K562 (cell line): ENCODE measurements around the gene KLK6. TPM values are rescaled to one million over a fixed set of nuclear protein-coding genes. Genes with fewer than 3 reads are reported as not detected.
A peak's percentile ranks its signal among the peaks of the same experiment; 100 is the strongest.

Experiments
- ADNP ChIP-seq: fragments of 200-800 bp; sonication (Bioruptor generic); IDR thresholded peaks from 2 replicates; pipeline ENCODE4 v1.6.1; 2016; ENCODE audit warnings: missing genetic modification characterization, missing compliant biosample characterization
- CREM ChIP-seq: IDR thresholded peaks from 2 replicates; pipeline ENCODE4 v1.6.1; 2014; ENCODE audit warnings: antibody characterized with exemption, low read depth
- HEY1 ChIP-seq: fragments of 250-450 bp; sonication (Bioruptor Pico); IDR thresholded peaks from 2 replicates; pipeline ENCODE4 v1.5.0; 2020; ENCODE audit warnings: mild to moderate bottlenecking, moderate library complexity, borderline replicate concordance
- MEF2D ChIP-seq: conservative IDR thresholded peaks from 2 replicates; pipeline ENCODE4 v1.6.1; 2016; ENCODE audit warnings: low read depth, missing genetic modification characterization, missing compliant biosample characterization
- PTTG1 ChIP-seq: fragments of 450-650 bp; IDR thresholded peaks from 2 replicates; pipeline ENCODE4 v1.6.1; 2016; ENCODE audit warnings: low read depth, mild to moderate bottlenecking, missing genetic modification characterization, missing compliant biosample characterization
- RBM22 ChIP-seq: fragments of 200-400 bp; formaldehyde crosslinking; IDR thresholded peaks from 2 replicates; pipeline ENCODE4 v1.6.1; 2018; ENCODE audit warnings: low read length, low read depth; ENCODE audit not compliant: poor library complexity, severe bottlenecking
- RCOR1 ChIP-seq, 2 experiments: IDR thresholded peaks; 2 replicates each; pipeline ENCODE4 v1.6.1; 2012; ENCODE audit warnings: low read depth in 2 of 2, low read length in 2 of 2, borderline replicate concordance in 1 of 2, improper control_type of control experiment in 1 of 2
- SNAPC5 ChIP-seq: fragments of 250-450 bp; sonication (Bioruptor Pico); IDR thresholded peaks from 2 replicates; pipeline ENCODE4 v1.8.0; 2021; ENCODE audit warnings: moderate library complexity, mild to moderate bottlenecking, inconsistent platforms
- TFE3 ChIP-seq: fragments of 450-650 bp; formaldehyde crosslinking; IDR thresholded peaks from 2 replicates; pipeline ENCODE4 v1.4.0; 2020; ENCODE audit warnings: mild to moderate bottlenecking, mixed read lengths
- polyA plus RNA-seq, 8 experiments: library from polyadenylated mRNA; depleted of rRNA in 4 of 8; stranded (reverse) in 5 of 8; unstranded in 3 of 8; fragments of >200 nt; fragmentation: Nextera tagmentation in 2 of 8; fragmentation: Illumina TruSeq in 1 of 8; extraction: Ambion mirVana in 2 of 8; extraction: Trizol in 1 of 8; gene quantifications; 2 replicates each; pipeline versions ENCODE4 v1.2.1 to v1.2.3, GENCODE V29; 2011 to 2014; ENCODE audit warnings: inconsistent platforms in 1 of 8, missing spikeins in 1 of 8
- total RNA-seq, 7 experiments: library from RNA; depleted of rRNA in 6 of 7; stranded (reverse); fragments of >200 nt in 6 of 7; fragmentation: Illumina TruSeq in 2 of 7; extraction: Trizol in 2 of 7; gene quantifications; 2 replicates each; pipeline versions ENCODE4 v1.2.1 to v1.2.3, GENCODE V29; 2011 to 2021; ENCODE audit warnings: low replicate concordance in 1 of 7
- TF ChIP-seq, protein P1 (sequence below), 2 experiments: fragments of 450-650 bp; formaldehyde crosslinking in 1 of 2; IDR thresholded peaks; 2 replicates each; pipeline versions ENCODE4 v1.4.0 to v1.6.1; 2014 to 2020; ENCODE audit warnings: mild to moderate bottlenecking in 2 of 2, borderline replicate concordance in 1 of 2, low read depth in 1 of 2
- TF ChIP-seq, protein P2 (sequence below): fragments of 250-450 bp; sonication (Bioruptor Pico); IDR thresholded peaks from 2 replicates; pipeline ENCODE4 v1.5.0; 2021; ENCODE audit warnings: mild to moderate bottlenecking, moderate library complexity
- TF ChIP-seq, protein P3 (sequence below): sonication (generic); formaldehyde crosslinking; IDR thresholded peaks from 2 replicates; pipeline ENCODE4 v1.8.0; 2023; ENCODE audit warnings: mild to moderate bottlenecking, missing genetic modification reagents

KLK6 gene
- total and polyA plus RNA-seq, 9 of the 15 experiments (the other 6 are each of a cell fraction or from before 2014, with no cell fraction given): not detected

- no peak for TF ChIP-seq TFE3
- no peak for TF ChIP-seq SNAPC5 (CRISPR knock-in tag)
- TF ChIP-seq, protein P1, sequence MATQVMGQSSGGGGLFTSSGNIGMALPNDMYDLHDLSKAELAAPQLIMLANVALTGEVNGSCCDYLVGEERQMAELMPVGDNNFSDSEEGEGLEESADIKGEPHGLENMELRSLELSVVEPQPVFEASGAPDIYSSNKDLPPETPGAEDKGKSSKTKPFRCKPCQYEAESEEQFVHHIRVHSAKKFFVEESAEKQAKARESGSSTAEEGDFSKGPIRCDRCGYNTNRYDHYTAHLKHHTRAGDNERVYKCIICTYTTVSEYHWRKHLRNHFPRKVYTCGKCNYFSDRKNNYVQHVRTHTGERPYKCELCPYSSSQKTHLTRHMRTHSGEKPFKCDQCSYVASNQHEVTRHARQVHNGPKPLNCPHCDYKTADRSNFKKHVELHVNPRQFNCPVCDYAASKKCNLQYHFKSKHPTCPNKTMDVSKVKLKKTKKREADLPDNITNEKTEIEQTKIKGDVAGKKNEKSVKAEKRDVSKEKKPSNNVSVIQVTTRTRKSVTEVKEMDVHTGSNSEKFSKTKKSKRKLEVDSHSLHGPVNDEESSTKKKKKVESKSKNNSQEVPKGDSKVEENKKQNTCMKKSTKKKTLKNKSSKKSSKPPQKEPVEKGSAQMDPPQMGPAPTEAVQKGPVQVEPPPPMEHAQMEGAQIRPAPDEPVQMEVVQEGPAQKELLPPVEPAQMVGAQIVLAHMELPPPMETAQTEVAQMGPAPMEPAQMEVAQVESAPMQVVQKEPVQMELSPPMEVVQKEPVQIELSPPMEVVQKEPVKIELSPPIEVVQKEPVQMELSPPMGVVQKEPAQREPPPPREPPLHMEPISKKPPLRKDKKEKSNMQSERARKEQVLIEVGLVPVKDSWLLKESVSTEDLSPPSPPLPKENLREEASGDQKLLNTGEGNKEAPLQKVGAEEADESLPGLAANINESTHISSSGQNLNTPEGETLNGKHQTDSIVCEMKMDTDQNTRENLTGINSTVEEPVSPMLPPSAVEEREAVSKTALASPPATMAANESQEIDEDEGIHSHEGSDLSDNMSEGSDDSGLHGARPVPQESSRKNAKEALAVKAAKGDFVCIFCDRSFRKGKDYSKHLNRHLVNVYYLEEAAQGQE (IDR thresholded peaks at IDR 0.05; ENCODE audit: borderline replicate concordance): peak; percentile 77; the same call in 1 of the 2 replicates
- TF ChIP-seq, protein P1 (CRISPR knock-in tag; IDR thresholded peaks at IDR 0.05; ENCODE audit: low read depth): 0 out of 2 replicates have a peak, but pooled peaks have one; percentile 12
- TF ChIP-seq, protein P2, sequence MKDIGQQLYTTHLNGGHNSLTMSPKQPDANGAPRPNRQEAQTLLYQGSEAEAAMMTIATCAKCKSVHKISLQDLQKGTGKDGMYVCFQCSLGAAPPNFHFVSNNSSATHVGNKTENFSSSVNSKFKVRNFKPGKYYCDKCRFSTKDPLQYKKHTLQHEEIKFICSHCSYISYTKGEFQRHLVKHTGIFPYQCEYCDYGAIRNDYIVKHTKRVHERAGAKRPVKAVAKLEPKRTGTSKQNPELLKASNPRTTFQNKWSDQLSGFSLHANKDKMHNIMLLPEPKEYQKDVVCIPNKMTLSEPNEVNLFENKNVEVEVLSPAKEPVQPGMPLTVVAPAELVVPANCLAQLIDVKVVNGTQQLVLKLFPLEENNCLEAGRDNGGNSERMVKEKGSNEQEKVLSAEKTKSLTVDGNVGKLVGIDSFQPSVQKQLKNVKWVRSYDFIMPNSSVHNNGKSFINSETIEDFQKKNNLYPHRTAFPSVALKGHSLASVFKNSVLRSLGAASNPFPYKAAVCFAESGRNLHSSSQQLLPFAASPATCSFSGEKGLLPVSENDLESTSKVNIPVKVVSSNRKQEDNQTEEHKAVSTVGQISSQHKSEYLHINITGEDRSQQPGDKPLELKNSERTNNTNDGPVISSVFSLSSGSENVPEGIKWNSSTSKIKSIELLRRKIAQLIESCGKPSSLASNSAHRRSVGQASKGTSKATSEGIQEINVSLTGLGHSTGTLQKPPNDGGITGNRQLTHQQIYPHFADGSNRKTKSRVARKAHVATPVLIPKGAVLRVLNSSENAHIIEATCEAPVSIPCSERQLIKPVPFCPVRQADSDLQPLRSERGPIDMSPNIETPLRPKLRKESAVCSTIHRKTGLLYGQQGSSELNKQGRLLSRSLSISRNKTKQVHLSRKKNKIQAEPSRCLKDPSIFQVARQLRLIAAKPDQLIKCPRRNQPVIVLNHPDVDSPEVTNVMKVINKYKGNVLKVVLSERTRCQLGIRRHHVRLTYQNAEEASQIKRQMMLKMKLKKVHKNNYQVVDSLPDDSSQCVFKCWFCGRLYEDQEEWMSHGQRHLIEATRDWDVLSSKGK (CRISPR knock-in tag): no peak
- TF ChIP-seq CREM: 0 out of 2 replicates have a peak, but pooled peaks have one; percentile 17
- TF ChIP-seq MEF2D (tag): no peak
- no peak for TF ChIP-seq PTTG1 (tag)
- TF ChIP-seq, protein P3, sequence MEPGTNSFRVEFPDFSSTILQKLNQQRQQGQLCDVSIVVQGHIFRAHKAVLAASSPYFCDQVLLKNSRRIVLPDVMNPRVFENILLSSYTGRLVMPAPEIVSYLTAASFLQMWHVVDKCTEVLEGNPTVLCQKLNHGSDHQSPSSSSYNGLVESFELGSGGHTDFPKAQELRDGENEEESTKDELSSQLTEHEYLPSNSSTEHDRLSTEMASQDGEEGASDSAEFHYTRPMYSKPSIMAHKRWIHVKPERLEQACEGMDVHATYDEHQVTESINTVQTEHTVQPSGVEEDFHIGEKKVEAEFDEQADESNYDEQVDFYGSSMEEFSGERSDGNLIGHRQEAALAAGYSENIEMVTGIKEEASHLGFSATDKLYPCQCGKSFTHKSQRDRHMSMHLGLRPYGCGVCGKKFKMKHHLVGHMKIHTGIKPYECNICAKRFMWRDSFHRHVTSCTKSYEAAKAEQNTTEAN (CRISPR knock-in tag): no peak
- TF ChIP-seq RBM22: no peak
- no peak for TF ChIP-seq HEY1 (CRISPR knock-in tag)
- peak in 1 of 2 experiments; percentile 58; a peak in 2 of 4 replicates for TF ChIP-seq RCOR1 (IDR thresholded peaks at IDR 0.05; ENCODE audit: borderline replicate concordance in 1 of 2, low read depth in 2 of 2, low read length in 2 of 2)
- TF ChIP-seq ADNP (tag): no peak
Observed at GRCh38 chr19:50922317-50922853, 47.0 kb downstream of the KLK6 start (continued).
